ENCODE measurements around the gene ID4.

DNA sequence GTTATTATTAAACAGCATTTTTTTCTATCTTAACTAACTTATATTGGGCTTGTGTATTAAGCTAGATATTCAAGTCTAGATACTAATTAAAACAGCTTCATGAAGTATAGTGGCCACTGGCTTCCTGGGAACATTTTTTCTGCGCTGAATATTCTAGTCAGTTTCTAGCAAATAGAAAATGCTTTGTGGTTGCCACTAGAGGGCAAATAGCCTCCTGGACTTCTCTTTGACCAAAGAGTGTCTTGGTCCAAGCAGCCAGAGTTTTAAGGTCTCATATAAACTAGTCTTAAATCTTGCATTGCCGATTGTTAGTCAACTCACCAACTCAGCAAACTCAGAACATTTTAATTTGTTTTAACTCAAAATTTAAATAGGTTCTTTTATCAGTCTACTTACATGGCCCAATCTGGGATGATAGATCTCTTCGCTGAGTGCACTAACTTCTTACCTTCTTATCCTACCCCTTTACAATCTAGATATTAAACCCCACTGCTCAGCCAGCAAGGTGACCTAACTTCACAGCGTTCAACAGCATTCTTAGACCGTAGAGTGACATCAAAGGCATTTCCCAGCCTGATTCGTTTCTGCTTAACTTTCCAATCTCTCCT lies 24.6 kb upstream of the ID4 start:
- TF ChIP-seq, protein P1, sequence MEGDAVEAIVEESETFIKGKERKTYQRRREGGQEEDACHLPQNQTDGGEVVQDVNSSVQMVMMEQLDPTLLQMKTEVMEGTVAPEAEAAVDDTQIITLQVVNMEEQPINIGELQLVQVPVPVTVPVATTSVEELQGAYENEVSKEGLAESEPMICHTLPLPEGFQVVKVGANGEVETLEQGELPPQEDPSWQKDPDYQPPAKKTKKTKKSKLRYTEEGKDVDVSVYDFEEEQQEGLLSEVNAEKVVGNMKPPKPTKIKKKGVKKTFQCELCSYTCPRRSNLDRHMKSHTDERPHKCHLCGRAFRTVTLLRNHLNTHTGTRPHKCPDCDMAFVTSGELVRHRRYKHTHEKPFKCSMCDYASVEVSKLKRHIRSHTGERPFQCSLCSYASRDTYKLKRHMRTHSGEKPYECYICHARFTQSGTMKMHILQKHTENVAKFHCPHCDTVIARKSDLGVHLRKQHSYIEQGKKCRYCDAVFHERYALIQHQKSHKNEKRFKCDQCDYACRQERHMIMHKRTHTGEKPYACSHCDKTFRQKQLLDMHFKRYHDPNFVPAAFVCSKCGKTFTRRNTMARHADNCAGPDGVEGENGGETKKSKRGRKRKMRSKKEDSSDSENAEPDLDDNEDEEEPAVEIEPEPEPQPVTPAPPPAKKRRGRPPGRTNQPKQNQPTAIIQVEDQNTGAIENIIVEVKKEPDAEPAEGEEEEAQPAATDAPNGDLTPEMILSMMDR (IDR thresholded peaks at IDR 0.05), result peak; percentile 44 to 61 (median 56)
- TF ChIP-seq POLR2A (IDR thresholded peaks at IDR 0.05), result no peak
- no peak for TF ChIP-seq POLR2AphosphoS5 (IDR thresholded peaks at IDR 0.05)
